Neural progenitor cell (in vitro differentiated cells): Measurements from ENCODE around the gene TNIK.

Experiments
- CTCF ChIP-seq: fragments of 200-600 bp; sonication (generic); IDR thresholded peaks from 2 replicates; pipeline ENCODE4 v1.5.1; 2017; ENCODE audit warnings: antibody characterized with exemption, mild to moderate bottlenecking
- EZH2 ChIP-seq: fragments of 200-600 bp; sonication (generic); IDR thresholded peaks from 2 replicates; pipeline ENCODE4 v1.6.1; 2017; ENCODE audit warnings: antibody characterized with exemption, mild to moderate bottlenecking, moderate library complexity
- EZH2phosphoT487 ChIP-seq: fragments of 200-600 bp; sonication (generic); IDR thresholded peaks from 2 replicates; pipeline ENCODE4 v1.6.1; 2017; ENCODE audit warnings: antibody characterized with exemption

DNA sequence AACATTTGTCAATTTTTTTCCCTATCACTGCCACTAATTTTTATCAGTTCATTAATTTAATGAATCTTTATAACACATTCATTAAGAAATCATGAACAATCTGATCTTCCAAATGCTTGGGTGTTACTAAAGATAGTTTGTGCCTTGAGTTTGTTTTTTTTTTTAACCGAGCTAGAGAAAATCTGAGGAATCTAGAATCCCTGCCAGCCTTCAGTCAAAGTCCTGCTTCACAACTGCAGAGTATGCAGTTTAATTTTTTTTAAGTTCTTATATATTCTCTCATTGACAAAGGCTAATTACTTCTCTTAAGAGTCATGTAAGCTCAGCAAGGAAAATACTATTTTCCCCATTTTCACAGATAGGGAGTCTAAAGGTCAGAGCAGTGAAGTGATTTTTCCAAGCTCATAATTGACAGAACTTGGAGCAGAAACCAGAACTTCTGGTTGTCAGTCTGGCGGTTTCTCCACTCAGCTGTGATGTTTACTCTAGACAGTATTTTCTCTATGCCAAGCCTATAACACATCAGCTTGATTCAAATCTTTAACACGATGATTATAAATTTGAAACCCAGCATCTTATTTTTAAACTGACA is 55.7 kb downstream of the TNIK start:
- TF ChIP-seq CTCF: no peak
- no peak for TF ChIP-seq EZH2
- TF ChIP-seq EZH2phosphoT487: no peak
